ENCODE results near the gene WASHC4. TPM values are rescaled to one million over a fixed set of nuclear protein-coding genes. Genes with fewer than 3 reads are reported as not detected.
A peak's percentile ranks its signal among the peaks of the same experiment; 100 is the strongest.

Gene WASHC4
- total RNA-seq, 1 experiment from 2014 or later, result 25.5 TPM

GRCh38 chr12:105214670-105215375 lies 107.3 kb downstream of the WASHC4 start:
- Histone ChIP-seq H3K9me2 (ENCODE audit: insufficient read depth) (no peaks in the 10 kb centered on the region), H2AFZ (ENCODE audit: low read depth, low read length, poor library complexity, severe bottlenecking) (no peak overlapping the region), H3K4me3 (replicated peaks in 1 of 2; ENCODE audit: low read depth in 1 of 2, low read length in 2 of 2) (no peak overlapping the region), H3K27me3 (ENCODE audit: insufficient read depth, low read length) (no peaks in the 10 kb centered on the region), H3K9me3 (ENCODE audit: control insufficient read depth in 1 of 2, insufficient read depth in 1 of 2, low read depth in 1 of 2, low read length in 2 of 2) (no peaks in the 10 kb centered on the region), H3K4me1 (ENCODE audit: control insufficient read depth in 1 of 2, insufficient read depth in 2 of 2, low read length in 2 of 2) (peaks cover 7% of the 10 kb centered on the region in 2 experiments; a peak in 3 of 4 replicates), H3K36me3 (ENCODE audit: control insufficient read depth in 1 of 2, insufficient read depth in 2 of 2, low read length in 2 of 2) (peaks cover 0 to 2% of the 10 kb centered on the region in 2 experiments; a peak in 1 of 4 replicates), H3K9ac (ENCODE audit: low read length) (no peak overlapping the region), H3K79me2 (ENCODE audit: insufficient read depth, low read length) (no peaks in the 10 kb centered on the region), H3K4me2 (ENCODE audit: low read length) (no peak overlapping the region), H3K27ac (ENCODE audit: low read depth, low read length) (no peak overlapping the region), H4K20me1 (ENCODE audit: insufficient read depth) (no peaks in the 10 kb centered on the region)
- ChIA-PET CTCF (no interaction called here), RAD21 (ENCODE audit: low non-redundant PET in 1 of 2, low total read pairs in 2 of 2, uncharacterized antibody in 2 of 2, unreplicated experiment in 2 of 2) (no interaction called here), POLR2A (no interaction called here)
- ATAC-seq (peak; percentile 69), DNase-seq (ENCODE audit: low read depth, low spot score) (no peak)
- intact Hi-C loops (cut with micrococcal nuclease), result loop anchor here (1.0 kb wide), 1 partner anchor 48 kb away; no protein-coding TSS in a partner anchor
- TF ChIP-seq CTCF (IDR thresholded peaks at IDR 0.05 in 2 of 3, conservative IDR thresholded peaks at IDR 0.05 in 1 of 3; ENCODE audit: borderline replicate concordance in 1 of 3, insufficient read depth in 1 of 3, low read depth in 2 of 3, low read length in 2 of 3) (no peak), YY1 (IDR thresholded peaks at IDR 0.05; ENCODE audit: extremely low read depth, insufficient replicate concordance, low read depth, low read length) (no peak), FOSL1 (IDR thresholded peaks at IDR 0.05; ENCODE audit: low read depth) (no peak), ZNF274 (IDR thresholded peaks at IDR 0.05; ENCODE audit: low read depth, low read length) (no peak), SRF (IDR thresholded peaks at IDR 0.05; ENCODE audit: low read depth) (no peak), EZH2 (IDR thresholded peaks at IDR 0.05) (no peak), ZFX (IDR thresholded peaks at IDR 0.05) (no peak), EGR1 (IDR thresholded peaks at IDR 0.05; ENCODE audit: low read depth) (no peak), ELF1 (IDR thresholded peaks at IDR 0.05; ENCODE audit: borderline replicate concordance, low read depth) (no peak), CEBPB (IDR thresholded peaks at IDR 0.05; ENCODE audit: low read depth) (no peak), RAD21 (IDR thresholded peaks at IDR 0.05; ENCODE audit: low read depth) (no peak), TCF7L2 (IDR thresholded peaks at IDR 0.05; ENCODE audit: borderline replicate concordance, extremely low read depth, insufficient read depth, insufficient read length) (no peak), POLR2AphosphoS5 (IDR thresholded peaks at IDR 0.05; ENCODE audit: low read depth, low read length) (no peak), SP1 (IDR thresholded peaks at IDR 0.05; ENCODE audit: low read depth) (no peak), MAX (IDR thresholded peaks at IDR 0.05) (no peak), POLR2A (IDR thresholded peaks at IDR 0.05; ENCODE audit: borderline replicate concordance, extremely low read depth, insufficient read depth, insufficient read length) (no peak)
- BruUV-seq (replicated peaks), result no TSS peak

Measured in HCT116 (cell line).